ENCODE measurements around the gene NME2.
A peak's percentile ranks its signal among the peaks of the same experiment; 100 is the strongest.
"Not testable (repeated sequence)": the region's sequence is repeated elsewhere in the genome, so short reads cannot be mapped to it uniquely, and the experiment has no call there.

Gene NME2

GRCh38 chr17:51166198-51166986 lies at the start of gene NME2:
NME2 (plus strand) TSS chr17:51166411; CDS start chr17:51166831, 420 bp downstream.
- Mint-ChIP-seq H3K27ac (peak within 1 kb of the TSS; percentile 98), H3K27me3 (no peaks in the 10 kb centered on the region), H3K4me3 (peak within 1 kb of the TSS; percentile 93), H3K9me3 (no peaks in the 10 kb centered on the region), H3K36me3 (ENCODE audit: low read depth) (peaks cover 60% of the 10 kb centered on the region), H3K4me1 (peaks cover 38% of the 10 kb centered on the region)
- ATAC-seq (peak; percentile 89), DNase-seq (peak; percentile 83)

DNA sequence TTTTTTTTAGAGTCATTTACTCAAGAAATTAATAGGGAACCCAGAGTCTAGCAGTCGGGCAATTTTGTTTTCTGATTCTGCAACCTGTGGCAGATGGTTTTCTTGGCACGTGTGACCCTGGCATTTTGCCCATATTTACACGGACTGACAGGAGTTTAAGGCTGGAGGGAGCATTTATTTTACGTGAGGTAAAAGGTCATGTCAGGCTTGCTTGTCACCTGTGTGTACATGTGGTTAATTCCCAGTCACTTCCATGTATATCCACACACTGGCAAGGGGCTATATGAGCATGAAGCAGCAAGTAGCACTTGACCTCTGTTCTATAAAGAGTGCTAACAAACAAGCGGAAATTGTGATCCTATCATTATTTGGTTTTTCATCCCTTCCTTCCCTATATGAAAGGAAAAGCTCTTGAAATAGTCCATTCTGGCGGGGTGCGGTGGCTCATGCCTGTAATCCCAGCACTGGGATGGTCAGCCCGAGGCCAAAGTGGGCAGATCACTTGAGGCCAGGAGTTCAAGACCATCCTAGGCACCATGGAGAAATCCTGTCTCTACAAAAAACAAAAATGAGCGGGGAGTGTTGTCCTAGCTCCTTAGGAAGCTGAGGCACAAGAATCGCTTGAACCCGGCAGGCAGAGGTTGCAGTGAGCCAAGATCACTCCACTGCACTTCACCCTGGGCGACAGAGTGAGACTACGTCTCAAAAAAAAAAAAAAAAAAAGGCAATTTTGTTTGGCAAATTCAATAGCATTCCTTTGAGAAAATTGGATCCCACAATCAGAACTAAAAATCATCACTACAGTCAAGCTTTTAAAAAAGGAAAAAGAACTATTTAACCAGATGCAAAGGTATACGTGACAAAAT lies 47.6 kb upstream of the NME2 start:
- Mint-ChIP-seq H3K4me1 (peaks cover 66% of the 10 kb centered on the region), H3K27ac (peak overlapping the region; percentile 91), H3K4me3 (peak overlapping the region; percentile 92), H3K9me3 (no peaks in the 10 kb centered on the region), H3K36me3 (ENCODE audit: low read depth) (peaks cover 1% of the 10 kb centered on the region), H3K27me3 (no peaks in the 10 kb centered on the region)
- no peak for DNase-seq
- ATAC-seq, result no peak

DNA sequence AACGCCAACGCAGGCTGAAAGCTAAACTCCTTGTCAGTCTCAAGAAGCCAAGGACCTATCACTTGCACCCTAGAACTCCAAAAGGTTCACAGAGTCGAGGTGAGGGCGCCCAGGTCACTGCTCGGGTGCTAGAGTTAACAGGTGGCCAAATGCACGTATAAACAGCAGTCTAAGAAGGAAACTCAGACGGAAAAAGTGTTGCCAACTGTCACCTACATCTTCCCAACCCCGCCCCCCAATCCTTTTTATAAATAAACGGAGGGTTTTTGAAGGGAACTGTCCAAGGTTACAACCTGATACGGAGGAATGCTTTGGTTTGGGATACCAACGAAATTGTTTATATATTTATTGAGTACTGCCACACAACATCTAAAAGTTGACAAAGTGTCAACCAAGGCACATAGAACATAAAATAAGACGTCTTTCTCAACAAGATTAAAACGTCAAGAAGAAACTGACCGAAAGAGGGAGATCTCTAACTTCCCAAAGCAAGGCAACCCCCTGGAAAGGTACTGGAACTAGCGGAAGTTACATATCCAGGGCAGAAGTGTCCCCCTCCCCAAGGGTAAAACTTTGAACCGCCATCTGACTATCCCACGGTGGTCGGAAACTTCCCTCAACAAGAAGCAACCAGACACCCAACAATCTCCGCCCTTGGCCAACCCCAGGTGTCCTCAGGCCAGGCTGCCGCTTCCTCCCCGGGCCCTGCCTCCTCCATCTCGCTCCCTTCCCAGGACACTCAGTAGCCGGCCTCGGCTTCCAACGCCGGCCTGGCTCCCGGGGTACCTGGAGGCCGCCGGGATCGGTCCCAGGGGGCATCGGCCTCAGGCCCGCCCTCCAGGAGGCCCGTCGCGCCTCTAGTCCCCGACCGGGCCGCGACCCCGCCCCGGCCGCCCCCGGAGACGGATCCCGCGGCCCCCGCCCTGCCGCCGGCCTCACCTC lies 46.5 kb upstream of the NME2 start:
- Mint-ChIP-seq H3K27ac (peak overlapping the region; percentile 91), H3K4me3 (peak overlapping the region; percentile 92), H3K27me3 (no peaks in the 10 kb centered on the region), H3K36me3 (ENCODE audit: low read depth) (peaks cover 1% of the 10 kb centered on the region), H3K4me1 (peaks cover 65% of the 10 kb centered on the region), H3K9me3 (no peaks in the 10 kb centered on the region)
- ATAC-seq (peak; percentile 10), DNase-seq (peak; percentile 55)

DNA sequence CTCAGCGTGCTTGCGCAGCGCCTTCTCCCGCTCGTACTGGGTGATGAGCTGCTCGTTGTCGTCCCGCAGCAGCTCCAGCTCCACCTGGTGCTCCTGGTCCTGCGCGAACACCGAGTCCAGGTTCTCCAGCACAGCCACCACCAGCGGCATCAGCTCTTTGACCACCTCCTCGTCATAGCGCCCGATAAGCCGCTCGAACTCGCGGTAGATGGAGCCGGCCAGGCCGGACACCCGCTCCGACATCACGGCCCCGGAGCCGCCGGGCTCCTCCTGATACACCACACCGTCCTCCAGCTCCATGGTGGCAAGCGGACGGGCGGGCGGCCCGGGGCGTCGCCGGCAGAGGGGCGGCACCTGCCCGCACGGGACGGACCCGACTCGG lies 45.9 kb upstream of the NME2 start:
- H3K4me3 Mint-ChIP-seq, result peak overlapping the region; percentile 92
- peak overlapping the region; percentile 91 for H3K27ac Mint-ChIP-seq
- no peaks in the 10 kb centered on the region for H3K27me3 Mint-ChIP-seq
- peaks cover 1% of the 10 kb centered on the region for H3K36me3 Mint-ChIP-seq (ENCODE audit: low read depth)
- ATAC-seq, result peak; percentile 60
- peaks cover 61% of the 10 kb centered on the region for H3K4me1 Mint-ChIP-seq
- no peaks in the 10 kb centered on the region for H3K9me3 Mint-ChIP-seq
- DNase-seq, result no peak

GRCh38 chr17:51120739-51121619 lies 45.2 kb upstream of the NME2 start, which contains the start of gene SPAG9:
SPAG9 (minus strand) TSS chr17:51120868; CDS start chr17:51120656, 212 bp downstream.
- peak within 1 kb of the TSS; percentile 96 for H3K27ac Mint-ChIP-seq
- H3K9me3 Mint-ChIP-seq, result no peaks in the 10 kb centered on the region
- peak within 1 kb of the TSS; percentile 92 for H3K4me3 Mint-ChIP-seq
- DNase-seq (peak; percentile 96), ATAC-seq (peak; percentile 69)
- H3K36me3 Mint-ChIP-seq (ENCODE audit: low read depth), result peaks cover 1% of the 10 kb centered on the region
- H3K4me1 Mint-ChIP-seq, result peaks cover 60% of the 10 kb centered on the region
- no peaks in the 10 kb centered on the region for H3K27me3 Mint-ChIP-seq

DNA sequence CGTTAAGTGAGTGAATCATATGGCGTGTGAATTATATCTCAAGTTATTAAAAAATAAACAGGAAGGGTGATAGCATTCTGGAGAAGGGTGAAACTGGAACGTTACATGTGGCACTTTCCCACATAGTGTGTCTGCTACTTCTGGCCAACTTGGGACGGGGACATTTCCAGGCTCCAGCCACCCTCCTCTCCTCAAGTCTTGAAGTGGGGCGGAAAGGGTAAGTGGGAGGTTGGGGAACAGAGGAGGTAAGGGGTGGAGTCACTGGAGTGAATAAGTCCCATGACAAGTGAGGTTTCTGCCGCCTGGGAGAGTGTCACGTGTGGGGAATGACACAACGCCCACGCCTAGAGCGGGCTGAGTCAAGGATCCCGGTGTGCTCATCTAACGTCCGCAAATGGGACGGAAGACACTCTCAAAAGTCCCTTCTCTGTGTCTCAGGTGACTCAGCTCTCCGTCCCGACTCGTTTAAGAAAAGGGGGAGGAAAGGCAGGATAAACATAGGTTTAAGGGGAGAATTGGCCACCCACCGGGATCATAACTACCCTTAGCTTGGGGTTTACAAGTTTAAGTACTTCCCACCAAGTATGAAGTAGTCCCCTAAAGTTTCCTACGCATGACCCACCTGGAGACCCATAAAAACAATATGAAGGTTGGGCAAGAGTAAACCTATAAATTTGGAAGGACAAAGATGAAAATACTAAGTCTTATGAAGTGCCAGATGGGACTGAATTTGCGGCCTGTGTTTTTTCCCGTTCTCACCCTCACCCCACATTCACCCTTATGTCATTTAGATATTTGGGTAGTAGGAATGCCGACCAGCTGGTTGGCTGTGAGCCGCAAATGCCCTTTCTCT lies 44.4 kb upstream of the NME2 start:
- peaks cover 57% of the 10 kb centered on the region for H3K4me1 Mint-ChIP-seq
- peak overlapping the region; percentile 86 for H3K4me3 Mint-ChIP-seq

GRCh38 chr17:51122473-51123115 lies 43.6 kb upstream of the NME2 start:
- Mint-ChIP-seq H3K27ac (peak overlapping the region; percentile 96), H3K4me1 (peaks cover 49% of the 10 kb centered on the region), H3K4me3 (peak overlapping the region; percentile 86)
- not testable (repeated sequence) for ATAC-seq; H3K36me3 Mint-ChIP-seq (ENCODE audit: low read depth); H3K9me3 Mint-ChIP-seq; H3K27me3 Mint-ChIP-seq
- DNase-seq, result peak; percentile 12

More for the DNA sequence above, 44.4 kb upstream of the NME2 start:
- peak; percentile 71 for ATAC-seq
- Mint-ChIP-seq H3K9me3 (no peaks in the 10 kb centered on the region), H3K36me3 (ENCODE audit: low read depth) (peaks cover 1% of the 10 kb centered on the region), H3K27ac (peak overlapping the region; percentile 96), H3K27me3 (no peaks in the 10 kb centered on the region)
- peak; percentile 90 for DNase-seq

DNA sequence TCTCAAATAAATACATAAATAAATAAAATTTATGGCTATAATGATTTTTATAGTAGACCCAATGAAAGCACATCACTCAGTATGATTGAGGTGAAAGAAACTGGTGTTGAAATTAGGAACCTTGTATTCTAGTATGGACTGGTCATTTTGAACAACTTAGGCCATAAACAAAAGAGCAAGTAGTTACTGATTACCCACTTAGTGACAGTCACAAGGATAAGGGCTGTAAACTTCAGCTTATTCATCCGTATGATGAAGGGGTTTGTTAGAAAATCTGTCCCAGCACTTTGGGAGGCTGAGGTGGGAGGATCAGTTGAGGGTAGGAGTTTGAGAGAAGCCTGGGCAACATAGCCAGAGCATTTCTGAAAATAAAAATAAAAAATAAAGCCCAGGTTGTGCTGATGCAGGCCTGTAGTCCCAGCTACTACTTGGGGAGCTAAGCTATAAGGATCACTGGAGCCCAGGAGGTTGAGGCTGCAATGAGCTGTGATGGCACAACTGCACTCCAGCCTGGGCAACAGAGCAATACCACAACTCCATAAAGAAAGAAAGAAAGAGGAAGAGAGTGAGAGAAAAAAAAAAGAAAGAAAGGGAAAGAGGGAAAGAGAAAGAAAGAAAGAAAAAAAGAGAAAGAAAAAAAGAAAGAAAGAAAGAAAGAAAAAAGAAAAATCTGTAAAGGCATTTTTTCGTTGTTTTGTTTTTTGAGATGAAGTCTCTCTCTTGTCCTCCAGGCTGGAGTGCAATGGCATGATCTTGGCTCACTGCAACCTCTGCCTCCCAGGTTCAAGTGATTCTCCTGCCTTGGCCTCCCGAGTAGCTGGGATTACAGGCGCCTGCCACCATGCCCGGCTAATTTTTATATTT lies 41.3 kb upstream of the NME2 start:
- no peaks in the 10 kb centered on the region for H3K36me3 Mint-ChIP-seq (ENCODE audit: low read depth)
- no peaks in the 10 kb centered on the region for H3K27me3 Mint-ChIP-seq
- no peak for ATAC-seq
- H3K27ac Mint-ChIP-seq, result no peak overlapping the region
- H3K4me3 Mint-ChIP-seq, result no peak overlapping the region
- DNase-seq, result no peak
- peaks cover 35% of the 10 kb centered on the region for H3K4me1 Mint-ChIP-seq
- no peaks in the 10 kb centered on the region for H3K9me3 Mint-ChIP-seq

DNA sequence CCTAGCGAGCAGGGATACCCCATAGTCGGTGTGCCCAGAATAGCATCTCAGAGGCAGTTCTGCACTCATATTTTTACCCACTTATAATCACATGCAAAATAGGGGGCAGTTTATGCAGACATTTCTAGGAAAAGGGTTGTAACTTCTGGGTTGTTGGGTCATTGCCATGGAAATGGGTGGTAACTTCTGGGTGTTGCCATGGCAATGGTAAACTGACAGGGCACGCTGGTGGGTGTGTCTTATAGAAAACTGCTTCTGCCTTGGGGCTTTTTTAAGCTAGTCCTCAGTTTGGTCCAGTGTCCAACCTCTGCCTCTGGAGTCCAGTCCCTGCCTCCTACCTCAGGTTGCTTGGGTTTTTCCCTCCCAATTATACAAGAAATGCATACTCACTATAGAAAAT lies 38.1 kb upstream of the NME2 start:
- H3K4me3 Mint-ChIP-seq, result no peak overlapping the region
- peak overlapping the region; percentile 7 for H3K27ac Mint-ChIP-seq
- DNase-seq, result no peak
- H3K36me3 Mint-ChIP-seq (ENCODE audit: low read depth), result no peaks in the 10 kb centered on the region
- ATAC-seq, result peak; percentile 48
- peaks cover 20% of the 10 kb centered on the region for H3K4me1 Mint-ChIP-seq
- H3K9me3 Mint-ChIP-seq, result no peaks in the 10 kb centered on the region
- H3K27me3 Mint-ChIP-seq, result no peaks in the 10 kb centered on the region

DNA sequence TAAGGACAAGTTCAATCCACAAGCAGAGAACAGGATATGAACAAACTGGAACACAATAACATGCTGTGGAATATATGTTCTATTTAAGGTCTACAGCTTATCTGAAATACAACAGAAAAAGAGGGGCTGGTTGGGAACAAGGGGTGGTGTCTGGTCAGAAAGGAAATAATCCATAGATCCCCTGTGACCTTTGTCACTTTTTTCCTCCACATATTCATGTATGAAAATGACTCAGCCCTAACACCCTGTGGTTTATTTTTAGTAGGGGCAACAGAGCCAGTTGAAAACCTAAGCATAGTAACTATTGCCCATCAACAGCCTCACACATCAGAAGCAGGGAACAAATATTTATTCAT lies 33.3 kb upstream of the NME2 start:
- peak; percentile 87 for ATAC-seq

GRCh38 chr17:51133365-51133764 lies 32.8 kb upstream of the NME2 start:
- Mint-ChIP-seq H3K27me3 (peaks cover 2% of the 10 kb centered on the region), H3K4me1 (peaks cover 12% of the 10 kb centered on the region), H3K4me3 (no peak overlapping the region), H3K9me3 (no peaks in the 10 kb centered on the region), H3K36me3 (ENCODE audit: low read depth) (no peaks in the 10 kb centered on the region), H3K27ac (no peak overlapping the region)
- ATAC-seq (no peak), DNase-seq (no peak)

More for the DNA sequence above, 33.3 kb upstream of the NME2 start:
- Mint-ChIP-seq H3K27ac (no peak overlapping the region), H3K4me1 (peaks cover 15% of the 10 kb centered on the region), H3K9me3 (no peaks in the 10 kb centered on the region), H3K4me3 (no peak overlapping the region), H3K27me3 (no peaks in the 10 kb centered on the region), H3K36me3 (ENCODE audit: low read depth) (no peaks in the 10 kb centered on the region)
- no peak for DNase-seq
